Subcutaneous adipose tissue (tissue), 4 donors: Measurements from ENCODE around the gene KIAA0408. TPM values are rescaled to one million over a fixed set of nuclear protein-coding genes. Genes with fewer than 3 reads are reported as not detected.

Source experiments
- CTCF ChIP-seq: fragments of 450-650 bp; IDR thresholded peaks from one replicate; pipeline ENCODE4 v1.5.1; 2016; ENCODE audit warnings: low read depth, mild to moderate bottlenecking, control low read depth, antibody characterized with exemption, moderate library complexity
- total RNA-seq, 4 donors: library from RNA; depleted of rRNA; stranded (reverse); fragments of >200 nt; gene quantifications; one replicate each; pipeline ENCODE4 v1.1.0, GENCODE V29; 2016

The KIAA0408 gene
- total RNA-seq, 4 donors from 2014 or later, result 7.2 to 85.9 (median 51.7) TPM

GRCh38 chr6:127456465-127456864 is 2.7 kb downstream of the KIAA0408 start:
- TF ChIP-seq CTCF, result no peak

DNA sequence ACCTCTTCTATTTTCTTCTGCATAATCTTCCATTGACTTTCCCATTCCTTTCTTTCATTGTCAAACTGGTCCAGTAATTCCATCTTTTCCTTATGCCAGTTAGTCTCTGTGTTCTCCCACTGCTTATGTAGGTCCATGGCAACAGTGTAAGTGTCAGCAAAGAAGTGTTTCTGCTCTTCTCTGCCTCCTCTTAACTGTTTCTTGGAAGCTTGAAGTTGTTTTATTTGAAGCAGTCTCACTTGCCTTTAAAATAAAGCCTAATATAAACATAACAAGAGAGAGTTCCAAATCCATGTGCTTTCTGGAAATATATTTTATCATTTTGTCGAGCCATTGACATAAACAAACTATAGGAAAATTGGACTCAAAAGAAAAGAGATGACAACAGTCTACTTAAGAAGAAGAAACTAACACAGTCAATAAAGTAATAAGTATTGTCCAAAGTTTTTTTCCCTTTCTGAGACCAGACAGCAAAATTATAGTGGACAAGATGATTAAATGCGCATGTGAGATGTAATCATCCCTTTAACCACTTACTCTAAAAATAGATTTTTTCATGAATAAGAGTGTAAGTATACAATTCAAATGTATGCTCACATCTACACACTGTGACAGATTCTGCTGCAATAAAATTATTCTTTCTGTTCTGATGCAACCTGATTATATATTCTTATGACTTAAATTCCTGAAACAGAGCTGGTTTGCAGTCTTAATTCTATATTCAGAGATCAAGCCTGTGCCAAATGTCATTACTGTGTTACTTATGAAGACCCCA is 5.2 kb downstream of the KIAA0408 start:
- no peak for TF ChIP-seq CTCF

DNA sequence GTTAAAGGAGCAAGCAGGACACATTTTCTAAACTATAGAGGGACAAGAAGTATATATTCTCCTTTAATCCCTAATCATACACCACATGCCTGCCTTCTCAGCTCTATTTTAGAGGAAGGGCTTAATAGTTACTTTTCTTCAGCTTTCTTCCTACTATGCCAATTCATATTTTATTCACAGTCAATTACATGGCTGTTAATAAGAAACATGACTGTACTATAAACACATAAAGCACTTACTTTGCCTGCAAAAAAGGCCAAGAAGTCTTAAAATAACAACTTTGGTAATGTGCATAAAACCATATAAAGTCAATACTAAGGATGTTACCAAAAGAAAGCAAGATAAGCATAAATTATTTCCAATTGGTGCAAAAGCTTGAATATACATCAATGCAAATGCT is 6.4 kb downstream of the KIAA0408 start:
- TF ChIP-seq CTCF, result no peak

GRCh38 chr6:127451388-127451787 is 7.8 kb downstream of the KIAA0408 start:
- TF ChIP-seq CTCF, result no peak

DNA sequence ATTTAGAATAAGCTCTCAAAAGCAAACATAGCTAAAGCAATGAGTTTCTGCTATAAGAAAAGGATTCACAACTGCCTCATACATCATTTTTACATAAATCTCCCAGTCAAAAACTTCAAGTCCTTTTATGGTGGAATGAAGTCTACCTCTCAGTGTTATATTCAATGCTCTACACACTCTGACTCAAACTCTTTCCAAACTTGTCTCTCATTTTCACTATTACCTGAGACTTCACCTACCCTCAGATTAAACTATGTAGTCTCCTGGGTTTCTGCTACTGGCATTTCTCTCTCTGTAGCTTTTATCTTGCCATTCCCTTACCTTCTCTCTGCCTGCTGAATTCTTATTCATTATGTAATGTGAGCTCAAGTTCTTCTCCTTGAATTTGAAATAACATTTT is 11.4 kb downstream of the KIAA0408 start:
- no peak for TF ChIP-seq CTCF

DNA sequence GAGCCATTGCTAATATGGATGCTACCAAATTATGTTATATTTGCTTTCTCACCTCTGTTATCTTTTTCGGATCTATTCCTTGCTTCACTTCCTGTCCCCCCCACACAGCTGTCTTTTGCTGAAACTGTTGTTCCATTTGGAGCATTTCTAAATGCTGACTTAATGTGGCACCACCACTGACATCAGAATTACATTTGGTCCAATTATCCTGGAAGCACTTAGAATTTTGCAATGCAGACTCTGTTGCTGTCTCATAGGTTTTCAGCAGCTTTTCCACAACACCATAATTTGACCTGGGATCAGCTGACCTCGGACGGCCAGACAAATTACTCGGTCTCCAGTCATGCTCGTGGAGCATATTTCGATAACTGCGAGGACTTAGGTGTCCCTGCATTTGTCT is 12.8 kb downstream of the KIAA0408 start:
- no peak for TF ChIP-seq CTCF

- no peak for TF ChIP-seq CTCF
Observed at GRCh38 chr6:127441881-127442280, 17.3 kb downstream of the KIAA0408 start.
